Caco-2 (cell line): ENCODE measurements around the gene SYAP1. TPM values are rescaled to one million over a fixed set of nuclear protein-coding genes. Genes with fewer than 3 reads are reported as not detected.

Experiments used
- Bru-seq: library from RNA; stranded (reverse); fragments of 400-500 nt; gene quantifications from one replicate; lab custom pipeline; 2021; lab: Mats Ljungman, UMichigan
- BruChase-seq, 2 experiments: library from RNA; stranded (reverse); fragments of 400-500 nt; gene quantifications; one replicate each; lab custom pipeline; 2021; lab: Mats Ljungman, UMichigan
- BruUV-seq: library from RNA; stranded (reverse); fragments of 400-500 nt; replicated peaks from 2 replicates; lab custom pipeline; 2021; lab: Mats Ljungman, UMichigan
- CTCF ChIA-PET: fragments of 300-600 bp; sonication (Branson Sonifier 250); formaldehyde crosslinking; loops from one replicate; lab custom pipeline; 2022; ENCODE audit warnings: antibody characterized with exemption; lab: Charles Lee
- POLR2A ChIA-PET: fragments of 300-600 bp; sonication (Branson Sonifier 250); formaldehyde crosslinking; loops from one replicate; lab custom pipeline; 2022; ENCODE audit warnings: antibody characterized with exemption; lab: Charles Lee
- DNase-seq, 2 experiments: peaks; one replicate each; pipeline versions ENCODE4 v3.0.0 to v3.0.0-alpha.2; 2020 to 2022
- H3K27me3 ChIP-seq: replicated peaks from 2 replicates; pipeline ENCODE4 v1.6.0; 2011; ENCODE audit warnings: low read length; ENCODE audit not compliant: control insufficient read depth, insufficient read depth
- H3K36me3 ChIP-seq: 2 replicates; pipeline ENCODE4 v1.5.1; 2011; ENCODE audit warnings: low read length; ENCODE audit not compliant: control insufficient read depth, insufficient read depth
- H3K4me1 ChIP-seq: fragments of 250-450 bp; sonication (Bioruptor Pico); 2 replicates; pipeline ENCODE4 v1.5.1; 2020; ENCODE audit warnings: mild to moderate bottlenecking
- H3K4me3 ChIP-seq: 2 replicates; pipeline ENCODE4 v1.5.1; 2011; ENCODE audit warnings: low read depth, mild to moderate bottlenecking, control low read depth, low read length
- H3K9me3 ChIP-seq: fragments of 250-450 bp; sonication (Bioruptor Pico); 2 replicates; pipeline ENCODE4 v1.5.1; 2020; ENCODE audit warnings: mild to moderate bottlenecking, moderate library complexity
- H3K27ac Mint-ChIP-seq: one replicate; pipeline ENCODE4 v1.8.0; 2022; ENCODE audit warnings: mixed read lengths; ENCODE audit not compliant: unreplicated experiment
- H3K27me3 Mint-ChIP-seq: one replicate; pipeline ENCODE4 v1.8.0; 2022; ENCODE audit warnings: mixed read lengths; ENCODE audit not compliant: insufficient read depth, unreplicated experiment
- H3K36me3 Mint-ChIP-seq: one replicate; pipeline ENCODE4 v1.8.0; 2022; ENCODE audit warnings: mild to moderate bottlenecking, mixed read lengths; ENCODE audit not compliant: insufficient read depth, unreplicated experiment
- H3K4me1 Mint-ChIP-seq: one replicate; pipeline ENCODE4 v1.8.0; 2022; ENCODE audit warnings: low read depth, mixed read lengths; ENCODE audit not compliant: unreplicated experiment
- H3K4me3 Mint-ChIP-seq: one replicate; pipeline ENCODE4 v1.8.0; 2022; ENCODE audit warnings: mild to moderate bottlenecking, moderate library complexity, mixed read lengths; ENCODE audit not compliant: unreplicated experiment
- H3K9me3 Mint-ChIP-seq: one replicate; pipeline ENCODE4 v1.8.0; 2022; ENCODE audit warnings: mixed read lengths; ENCODE audit not compliant: unreplicated experiment
- intact Hi-C: fragments of 100-400 bp; cut with micrococcal nuclease; formaldehyde crosslinking; loops from one replicate; pipeline ENCODE4 v1.10.0; 2022; ENCODE audit not compliant: unreplicated experiment
- long read RNA-seq: library from polyadenylated mRNA; stranded (forward); transcript quantifications from one replicate; pipeline ENCODE4 v2.0.0, GENCODE V29; 2022
- total RNA-seq: library from RNA; stranded (reverse); gene quantifications from 2 replicates; pipeline ENCODE4 v1.2.3, GENCODE V29; 2022
- TF ChIP-seq, protein P1 (sequence below), 2 experiments: fragments of 200-600 bp in 1 of 2; IDR thresholded peaks; 1 replicate in 1 of 2; 2 replicates in 1 of 2; pipeline versions ENCODE4 v1.5.1 to v1.8.0; 2011 to 2022; ENCODE audit warnings: antibody characterized with exemption in 1 of 2, control low read depth in 1 of 2, inconsistent platforms in 1 of 2, low read depth in 1 of 2, low read length in 1 of 2, mild to moderate bottlenecking in 1 of 2, moderate library complexity in 1 of 2; ENCODE audit not compliant: insufficient read depth in 1 of 2, severe bottlenecking in 1 of 2, unreplicated experiment in 1 of 2

SYAP1 gene, protein sequence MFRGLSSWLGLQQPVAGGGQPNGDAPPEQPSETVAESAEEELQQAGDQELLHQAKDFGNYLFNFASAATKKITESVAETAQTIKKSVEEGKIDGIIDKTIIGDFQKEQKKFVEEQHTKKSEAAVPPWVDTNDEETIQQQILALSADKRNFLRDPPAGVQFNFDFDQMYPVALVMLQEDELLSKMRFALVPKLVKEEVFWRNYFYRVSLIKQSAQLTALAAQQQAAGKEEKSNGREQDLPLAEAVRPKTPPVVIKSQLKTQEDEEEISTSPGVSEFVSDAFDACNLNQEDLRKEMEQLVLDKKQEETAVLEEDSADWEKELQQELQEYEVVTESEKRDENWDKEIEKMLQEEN
- total RNA-seq (32.8 and 35.7 TPM in 2 replicates), Bru-seq, nascent RNA (percentile 72 among the genes with signal in this experiment), BruChase-seq, experiment 1, labeled RNA remaining after a 2-hour chase (percentile 75 among the genes with signal in this experiment), BruChase-seq, experiment 2, labeled RNA remaining after a 6-hour chase (percentile 88 among the genes with signal in this experiment)
- long read RNA-seq, full-length matches to known transcripts = 139 of 155 reads
- long read RNA-seq, partial matches to known transcripts = 0 of 155 reads
- long read RNA-seq, other reads (novel, unspliced or antisense) = 16 of 155 reads

DNA sequence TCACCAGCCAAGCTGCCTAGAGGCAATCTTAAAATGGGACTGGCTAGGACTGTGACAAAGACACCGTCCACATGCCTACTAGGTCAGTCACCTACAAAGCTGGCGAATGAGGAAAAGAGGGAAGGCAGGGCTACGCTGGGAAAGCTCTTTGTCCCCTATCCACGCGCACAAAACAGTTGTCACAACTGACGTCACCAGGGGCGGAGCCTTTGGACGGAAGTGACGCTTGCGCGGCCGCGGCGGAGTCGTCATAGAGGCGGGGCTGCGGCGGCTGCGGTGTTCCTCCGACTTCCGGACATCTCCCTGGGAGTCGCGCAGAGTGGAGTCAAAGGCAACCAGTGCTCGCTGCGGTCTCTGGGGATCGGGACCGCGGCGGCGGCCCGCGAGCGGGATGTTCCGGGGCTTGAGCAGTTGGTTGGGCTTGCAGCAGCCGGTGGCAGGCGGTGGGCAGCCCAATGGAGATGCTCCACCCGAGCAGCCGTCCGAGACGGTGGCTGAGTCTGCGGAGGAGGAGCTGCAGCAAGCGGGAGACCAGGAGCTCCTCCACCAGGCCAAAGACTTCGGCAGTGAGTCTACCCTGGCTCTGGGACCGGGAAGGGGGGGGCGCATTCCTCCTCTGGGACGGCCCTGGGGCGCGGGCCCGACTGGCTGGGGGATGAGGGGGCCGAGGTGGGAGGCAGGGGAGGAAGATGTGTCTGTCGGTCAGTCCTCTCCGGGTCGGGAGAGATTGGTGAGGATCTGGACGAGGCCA, at the start of gene SYAP1:
Gene SYAP1 (plus strand): TSS at position 279 of the 751 bp plus-strand sequence. CDS start 113 bp downstream, at position 392.
- BruUV-seq = no TSS peak
- POLR2A ChIA-PET = interaction anchor here (0.6 to 2.1 kb wide), 6 partner anchors 14 to 930 kb away, joined by 3 to 32 read pairs (median 3); no protein-coding TSS in a partner anchor
- no peaks in the 10 kb centered on the region for H3K9me3 ChIP-seq
- H3K36me3 Mint-ChIP-seq = peaks cover 15% of the 10 kb centered on the region
- peaks cover under 1% of the 10 kb centered on the region; the same call in 1 of the 2 replicates for H3K36me3 ChIP-seq
- peak within 1 kb of the TSS; percentile 85 for H3K4me3 Mint-ChIP-seq
- H3K4me3 ChIP-seq = peak within 1 kb of the TSS; percentile 65
- no peaks in the 10 kb centered on the region for H3K27me3 Mint-ChIP-seq
- intact Hi-C loops = loop anchor here (10.0 kb wide), 1 partner anchor 865 kb away; the partner anchor contains the start of gene AP1S2
- peak; percentile 94 for DNase-seq
- CTCF ChIA-PET = interaction anchor here (0.7 kb wide), 1 partner anchor 24 kb away, joined by 3 read pairs; no protein-coding TSS in a partner anchor
- H3K27me3 ChIP-seq = no peaks in the 10 kb centered on the region
- H3K4me1 ChIP-seq = peaks cover under 1% of the 10 kb centered on the region; the same call in 1 of the 2 replicates
- peaks cover 12% of the 10 kb centered on the region for H3K4me1 Mint-ChIP-seq
- TF ChIP-seq, protein P1, sequence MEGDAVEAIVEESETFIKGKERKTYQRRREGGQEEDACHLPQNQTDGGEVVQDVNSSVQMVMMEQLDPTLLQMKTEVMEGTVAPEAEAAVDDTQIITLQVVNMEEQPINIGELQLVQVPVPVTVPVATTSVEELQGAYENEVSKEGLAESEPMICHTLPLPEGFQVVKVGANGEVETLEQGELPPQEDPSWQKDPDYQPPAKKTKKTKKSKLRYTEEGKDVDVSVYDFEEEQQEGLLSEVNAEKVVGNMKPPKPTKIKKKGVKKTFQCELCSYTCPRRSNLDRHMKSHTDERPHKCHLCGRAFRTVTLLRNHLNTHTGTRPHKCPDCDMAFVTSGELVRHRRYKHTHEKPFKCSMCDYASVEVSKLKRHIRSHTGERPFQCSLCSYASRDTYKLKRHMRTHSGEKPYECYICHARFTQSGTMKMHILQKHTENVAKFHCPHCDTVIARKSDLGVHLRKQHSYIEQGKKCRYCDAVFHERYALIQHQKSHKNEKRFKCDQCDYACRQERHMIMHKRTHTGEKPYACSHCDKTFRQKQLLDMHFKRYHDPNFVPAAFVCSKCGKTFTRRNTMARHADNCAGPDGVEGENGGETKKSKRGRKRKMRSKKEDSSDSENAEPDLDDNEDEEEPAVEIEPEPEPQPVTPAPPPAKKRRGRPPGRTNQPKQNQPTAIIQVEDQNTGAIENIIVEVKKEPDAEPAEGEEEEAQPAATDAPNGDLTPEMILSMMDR (IDR thresholded peaks at IDR 0.05; ENCODE audit: insufficient read depth in 1 of 2, low read depth in 1 of 2, low read length in 1 of 2, severe bottlenecking in 1 of 2, unreplicated experiment in 1 of 2) = no peak
- H3K9me3 Mint-ChIP-seq = no peaks in the 10 kb centered on the region
- H3K27ac Mint-ChIP-seq = peak within 1 kb of the TSS; percentile 97

DNA sequence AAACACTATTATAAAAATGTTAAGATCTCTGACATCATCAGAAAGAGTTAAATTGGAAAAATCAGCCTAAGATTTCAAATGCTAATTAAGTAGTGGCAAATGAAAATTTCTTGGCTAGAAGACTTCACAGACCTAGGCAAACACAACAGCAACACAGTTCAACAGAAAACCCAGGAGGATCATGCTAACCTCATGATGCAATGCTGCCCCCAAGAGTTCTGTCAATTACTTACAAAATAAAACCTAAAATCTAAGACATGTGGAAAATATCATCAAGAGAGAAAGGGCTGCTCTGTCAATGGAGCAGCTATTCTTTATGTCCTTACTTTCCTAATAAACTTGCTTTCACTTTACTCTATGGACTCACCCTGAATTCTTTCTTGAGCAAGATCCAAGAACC, 48.4 kb upstream of the SYAP1 start:
- Histone ChIP-seq H3K4me1 (no peaks in the 10 kb centered on the region), H3K27me3 (no peaks in the 10 kb centered on the region), H3K4me3 (no peak overlapping the region), H3K36me3 (no peaks in the 10 kb centered on the region; the same call in 1 of the 2 replicates), H3K9me3 (no peaks in the 10 kb centered on the region)
- no peaks in the 10 kb centered on the region for H3K9me3 Mint-ChIP-seq
- BruUV-seq = no TSS peak
- peak in 1 of 2 experiments; percentile 19 for DNase-seq
- no peak overlapping the region for H3K27ac Mint-ChIP-seq
- TF ChIP-seq, protein P1 (IDR thresholded peaks at IDR 0.05; ENCODE audit: insufficient read depth in 1 of 2, low read depth in 1 of 2, low read length in 1 of 2, severe bottlenecking in 1 of 2, unreplicated experiment in 1 of 2) = peak in 1 of 2 experiments; percentile 24
- peaks cover 6% of the 10 kb centered on the region for H3K36me3 Mint-ChIP-seq
- CTCF ChIA-PET = no interaction called here
- POLR2A ChIA-PET = no interaction called here
- no peaks in the 10 kb centered on the region for H3K4me1 Mint-ChIP-seq
- no peaks in the 10 kb centered on the region for H3K27me3 Mint-ChIP-seq
- intact Hi-C loops = loop anchor here (1.0 kb wide), 1 partner anchor 235 kb away; no protein-coding TSS in a partner anchor
- H3K4me3 Mint-ChIP-seq = no peak overlapping the region
